Naive B cell (primary cell): ENCODE results near the gene PIN4. TPM values are rescaled to one million over a fixed set of nuclear protein-coding genes. Genes with fewer than 3 reads are reported as not detected.
"Not testable (repeated sequence)": the region's sequence is repeated elsewhere in the genome, so short reads cannot be mapped to it uniquely, and the experiment has no call there.

Experiments used
- ATAC-seq, 2 donors: fragments of 150-1000 bp; cut with Tn5 transposase; 2 replicates each; pipeline ENCODE4 v1.10.0; 2021; ENCODE audit warnings: low read depth in 2 of 2, mild to moderate bottlenecking in 2 of 2, moderate library complexity in 2 of 2
- DNase-seq: peaks from one replicate; pipeline ENCODE4 v3.0.0; 2022
- H3K27ac Mint-ChIP-seq, 6 donors: one replicate each; pipeline ENCODE4 v1.8.0; 2020 to 2022; ENCODE audit warnings: mild to moderate bottlenecking in 6 of 6, mixed read lengths in 6 of 6, moderate library complexity in 5 of 6, inconsistent platforms in 2 of 6
- H3K27me3 Mint-ChIP-seq, 3 donors: one replicate each; pipeline ENCODE4 v1.8.0; 2021 to 2022; ENCODE audit warnings: mixed read lengths in 3 of 3, mild to moderate bottlenecking in 1 of 3
- H3K36me3 Mint-ChIP-seq, 2 donors: one replicate each; pipeline ENCODE4 v1.8.0; 2020 to 2022; ENCODE audit warnings: mixed read lengths in 2 of 2, inconsistent platforms in 1 of 2, mild to moderate bottlenecking in 1 of 2
- H3K4me1 Mint-ChIP-seq, 3 donors: one replicate each; pipeline ENCODE4 v1.8.0; 2020 to 2022; ENCODE audit warnings: mixed read lengths in 3 of 3, inconsistent platforms in 1 of 3, mild to moderate bottlenecking in 1 of 3, moderate library complexity in 1 of 3
- H3K4me3 Mint-ChIP-seq, 8 donors: one replicate each; pipeline ENCODE4 v1.8.0; 2020 to 2022; ENCODE audit warnings: mild to moderate bottlenecking in 8 of 8, mixed read lengths in 8 of 8, moderate library complexity in 8 of 8, inconsistent platforms in 2 of 8
- H3K9me3 Mint-ChIP-seq, 7 donors: one replicate each; pipeline ENCODE4 v1.8.0; 2020 to 2022; ENCODE audit warnings: mixed read lengths in 7 of 7, mild to moderate bottlenecking in 5 of 7, inconsistent platforms in 2 of 7, moderate library complexity in 1 of 7
- polyA plus RNA-seq, 6 donors: library from polyadenylated mRNA; unstranded; fragments of 300-500 nt; fragmentation: Illumina TruSeq; gene quantifications; one replicate each; pipeline ENCODE4 v1.2.3, GENCODE V29; 2021; ENCODE audit warnings: low read depth in 6 of 6

The PIN4 gene
- polyA plus RNA-seq, 6 donors from 2014 or later = 26.0 to 44.6 (median 35.6) TPM

GRCh38 chrX:72158773-72159172 is 22.8 kb upstream of the PIN4 start:
- peaks cover 4 to 13% of the 10 kb centered on the region in 2 donors for H3K36me3 Mint-ChIP-seq
- peaks cover 7 to 55% (median 23%) of the 10 kb centered on the region in 3 donors for H3K27me3 Mint-ChIP-seq
- ATAC-seq = no peak
- H3K4me1 Mint-ChIP-seq = no peaks in the 10 kb centered on the region
- H3K4me3 Mint-ChIP-seq = no peak overlapping the region
- H3K9me3 Mint-ChIP-seq = peaks cover 0 to 7% (median 0%) of the 10 kb centered on the region in 7 donors
- no peak overlapping the region for H3K27ac Mint-ChIP-seq
- DNase-seq = no peak

- no peaks in the 10 kb centered on the region for H3K4me1 Mint-ChIP-seq
- no peak overlapping the region for H3K4me3 Mint-ChIP-seq
- ATAC-seq = no peak
- H3K36me3 Mint-ChIP-seq = peaks cover 4 to 13% of the 10 kb centered on the region in 2 donors
- H3K9me3 Mint-ChIP-seq = peaks cover 0 to 7% (median 0%) of the 10 kb centered on the region in 7 donors
- no peak overlapping the region for H3K27ac Mint-ChIP-seq
- no peak for DNase-seq
- peaks cover 7 to 53% (median 23%) of the 10 kb centered on the region in 3 donors for H3K27me3 Mint-ChIP-seq
These were observed 21.8 kb upstream of the PIN4 start for GRCh38 chrX:72159769-72160168.

- Mint-ChIP-seq H3K9me3 (peaks cover 0 to 3% (median 0%) of the 10 kb centered on the region in 7 donors), H3K4me1 (peaks cover 0 to 3% (median 0%) of the 10 kb centered on the region in 3 donors), H3K36me3 (no peaks in the 10 kb centered on the region), H3K27me3 (peaks cover 0 to 26% (median 5%) of the 10 kb centered on the region in 3 donors), H3K27ac (no peak overlapping the region), H3K4me3 (no peak overlapping the region)
- DNase-seq = no peak
- ATAC-seq = no peak
These were observed 16.0 kb upstream of the PIN4 start for GRCh38 chrX:72165551-72165950.

GRCh38 chrX:72169008-72169728 is 12.4 kb upstream of the PIN4 start:
- H3K9me3 Mint-ChIP-seq = peaks cover 0 to 3% (median 0%) of the 10 kb centered on the region in 7 donors
- H3K27me3 Mint-ChIP-seq = peaks cover 0 to 15% (median 0%) of the 10 kb centered on the region in 3 donors
- peak overlapping the region; percentile 23 to 87 (median 74) for H3K4me3 Mint-ChIP-seq
- H3K27ac Mint-ChIP-seq = peak overlapping the region in 4 of 6 donors; percentile 6 to 74 (median 54)
- peak; percentile 37 to 53 for ATAC-seq
- H3K4me1 Mint-ChIP-seq = peaks cover 0 to 3% (median 0%) of the 10 kb centered on the region in 3 donors
- no peaks in the 10 kb centered on the region for H3K36me3 Mint-ChIP-seq
- DNase-seq = peak; percentile 18

GRCh38 chrX:72176289-72176688 is 5.3 kb upstream of the PIN4 start:
- not testable (repeated sequence) for H3K36me3 Mint-ChIP-seq, ATAC-seq, H3K4me1 Mint-ChIP-seq, H3K4me3 Mint-ChIP-seq, H3K9me3 Mint-ChIP-seq, H3K27ac Mint-ChIP-seq, H3K27me3 Mint-ChIP-seq, DNase-seq

GRCh38 chrX:72176981-72177380 is 4.6 kb upstream of the PIN4 start:
- H3K27me3 Mint-ChIP-seq = no peaks in the 10 kb centered on the region

GRCh38 chrX:72180539-72180938 is 1.0 kb upstream of the PIN4 start:
- no peak for ATAC-seq
- no peak for DNase-seq
- H3K27ac Mint-ChIP-seq = peak overlapping the region in 1 of 6 donors; percentile 54
- no peaks in the 10 kb centered on the region for H3K27me3 Mint-ChIP-seq
- no peak overlapping the region for H3K4me3 Mint-ChIP-seq
- peaks cover 5 to 9% (median 6%) of the 10 kb centered on the region in 3 donors for H3K4me1 Mint-ChIP-seq
- H3K9me3 Mint-ChIP-seq = peaks cover 0 to 2% (median 0%) of the 10 kb centered on the region in 7 donors
- no peaks in the 10 kb centered on the region for H3K36me3 Mint-ChIP-seq

More at GRCh38 chrX:72176981-72177380, 4.6 kb upstream of the PIN4 start:
- no peak for ATAC-seq
- peaks cover 0 to 2% (median 0%) of the 10 kb centered on the region in 7 donors for H3K9me3 Mint-ChIP-seq
- H3K4me3 Mint-ChIP-seq = no peak overlapping the region
- no peak for DNase-seq
- no peaks in the 10 kb centered on the region for H3K36me3 Mint-ChIP-seq
- peaks cover 0 to 3% (median 0%) of the 10 kb centered on the region in 3 donors for H3K4me1 Mint-ChIP-seq
- peak overlapping the region in 2 of 6 donors; percentile 36 to 44 for H3K27ac Mint-ChIP-seq

GRCh38 chrX:72182924-72183323 is 1.4 kb downstream of the PIN4 start:
- no peak for ATAC-seq
- H3K27me3 Mint-ChIP-seq = no peaks in the 10 kb centered on the region

GRCh38 chrX:72201836-72202536 is 20.4 kb downstream of the PIN4 start:
- Mint-ChIP-seq H3K27ac (no peak overlapping the region), H3K36me3 (peaks cover 0 to 16% of the 10 kb centered on the region in 2 donors), H3K27me3 (no peaks in the 10 kb centered on the region), H3K4me1 (no peaks in the 10 kb centered on the region), H3K4me3 (no peak overlapping the region), H3K9me3 (no peaks in the 10 kb centered on the region)
- no peak for DNase-seq
- ATAC-seq = no peak

More at GRCh38 chrX:72182924-72183323, 1.4 kb downstream of the PIN4 start:
- no peak for DNase-seq
- Mint-ChIP-seq H3K27ac (no peak overlapping the region), H3K4me3 (no peak overlapping the region), H3K4me1 (peaks cover 5 to 9% (median 6%) of the 10 kb centered on the region in 3 donors), H3K36me3 (no peaks in the 10 kb centered on the region), H3K9me3 (no peaks in the 10 kb centered on the region)

- DNase-seq = no peak
- Mint-ChIP-seq H3K36me3 (peaks cover 0 to 25% of the 10 kb centered on the region in 2 donors), H3K4me3 (no peak overlapping the region), H3K27me3 (no peaks in the 10 kb centered on the region), H3K4me1 (no peaks in the 10 kb centered on the region), H3K27ac (no peak overlapping the region), H3K9me3 (no peaks in the 10 kb centered on the region)
- no peak for ATAC-seq
These were observed 21.3 kb downstream of the PIN4 start for GRCh38 chrX:72202792-72203401.

- Mint-ChIP-seq H3K36me3 (peaks cover 0 to 28% of the 10 kb centered on the region in 2 donors), H3K4me3 (no peak overlapping the region), H3K9me3 (no peaks in the 10 kb centered on the region), H3K27me3 (no peaks in the 10 kb centered on the region), H3K4me1 (no peaks in the 10 kb centered on the region), H3K27ac (no peak overlapping the region)
- ATAC-seq (no peak), DNase-seq (no peak)
These were observed 21.9 kb downstream of the PIN4 start for GRCh38 chrX:72203421-72203820.

- no peak overlapping the region for H3K27ac Mint-ChIP-seq
- no peaks in the 10 kb centered on the region for H3K27me3 Mint-ChIP-seq
- no peaks in the 10 kb centered on the region for H3K9me3 Mint-ChIP-seq
- no peak overlapping the region for H3K4me3 Mint-ChIP-seq
- no peak for DNase-seq
- no peak for ATAC-seq
- peaks cover 0 to 1% (median 0%) of the 10 kb centered on the region in 3 donors for H3K4me1 Mint-ChIP-seq
- H3K36me3 Mint-ChIP-seq = peaks cover 12 to 30% of the 10 kb centered on the region in 2 donors
These were observed 24.1 kb downstream of the PIN4 start for GRCh38 chrX:72205706-72206105.

- peak overlapping the region in 1 of 6 donors; percentile 76 for H3K27ac Mint-ChIP-seq
- H3K36me3 Mint-ChIP-seq = peaks cover 16 to 33% of the 10 kb centered on the region in 2 donors
- DNase-seq (no peak), ATAC-seq (no peak)
- H3K9me3 Mint-ChIP-seq = no peaks in the 10 kb centered on the region
- no peak overlapping the region for H3K4me3 Mint-ChIP-seq
- H3K27me3 Mint-ChIP-seq = no peaks in the 10 kb centered on the region
- peaks cover 0 to 4% (median 0%) of the 10 kb centered on the region in 3 donors for H3K4me1 Mint-ChIP-seq
These were observed 25.8 kb downstream of the PIN4 start for GRCh38 chrX:72207366-72207765.
